ENCODE data around the gene ANKLE1. TPM values are rescaled to one million over a fixed set of nuclear protein-coding genes. Genes with fewer than 3 reads are reported as not detected.

The ANKLE1 gene
- total RNA-seq, 4 donors from 2014 or later, result under 0.01 to 3.0 (median 0.88) TPM

DNA sequence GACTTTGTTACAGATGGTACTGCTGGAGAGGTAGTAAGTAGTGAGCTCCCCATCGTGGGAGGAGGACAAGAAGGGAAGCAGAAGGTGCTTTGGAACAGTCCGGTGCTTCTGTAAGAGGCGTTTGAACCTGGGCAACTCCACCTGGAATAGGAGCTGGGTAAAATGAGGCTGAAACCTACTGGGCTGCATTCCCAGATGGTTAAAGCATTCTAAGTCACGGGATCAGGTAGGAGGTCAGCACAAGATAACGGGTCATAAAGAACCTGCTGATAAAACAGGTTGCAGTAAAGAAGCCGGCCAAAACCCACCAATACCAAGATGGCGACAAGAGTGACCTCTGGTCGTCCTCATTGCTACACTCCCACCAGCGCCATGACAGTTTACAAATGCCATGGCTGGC lies 5.1 kb downstream of the ANKLE1 start:
- peaks cover 0 to 16% (median 7%) of the 10 kb centered on the region in 4 donors for H3K27me3 ChIP-seq
- H3K27ac ChIP-seq (replicated peaks in 1 of 4), result no peak overlapping the region
- intact Hi-C loops (cut with DNase I), result no loop called here
- no peak overlapping the region for H3K4me3 ChIP-seq
- H3K9me3 ChIP-seq, result no peaks in the 10 kb centered on the region
- H3K36me3 ChIP-seq, result no peaks in the 10 kb centered on the region
- DNase-seq (ENCODE audit: extremely low spot score), result no peak
- TF ChIP-seq POLR2A (IDR thresholded peaks at IDR 0.05; ENCODE audit: low read depth), result no peak
- no peak for TF ChIP-seq POLR2AphosphoS5 (IDR thresholded peaks at IDR 0.05)
- TF ChIP-seq, protein P1, sequence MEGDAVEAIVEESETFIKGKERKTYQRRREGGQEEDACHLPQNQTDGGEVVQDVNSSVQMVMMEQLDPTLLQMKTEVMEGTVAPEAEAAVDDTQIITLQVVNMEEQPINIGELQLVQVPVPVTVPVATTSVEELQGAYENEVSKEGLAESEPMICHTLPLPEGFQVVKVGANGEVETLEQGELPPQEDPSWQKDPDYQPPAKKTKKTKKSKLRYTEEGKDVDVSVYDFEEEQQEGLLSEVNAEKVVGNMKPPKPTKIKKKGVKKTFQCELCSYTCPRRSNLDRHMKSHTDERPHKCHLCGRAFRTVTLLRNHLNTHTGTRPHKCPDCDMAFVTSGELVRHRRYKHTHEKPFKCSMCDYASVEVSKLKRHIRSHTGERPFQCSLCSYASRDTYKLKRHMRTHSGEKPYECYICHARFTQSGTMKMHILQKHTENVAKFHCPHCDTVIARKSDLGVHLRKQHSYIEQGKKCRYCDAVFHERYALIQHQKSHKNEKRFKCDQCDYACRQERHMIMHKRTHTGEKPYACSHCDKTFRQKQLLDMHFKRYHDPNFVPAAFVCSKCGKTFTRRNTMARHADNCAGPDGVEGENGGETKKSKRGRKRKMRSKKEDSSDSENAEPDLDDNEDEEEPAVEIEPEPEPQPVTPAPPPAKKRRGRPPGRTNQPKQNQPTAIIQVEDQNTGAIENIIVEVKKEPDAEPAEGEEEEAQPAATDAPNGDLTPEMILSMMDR (IDR thresholded peaks at IDR 0.05), result no peak
- no peak for TF ChIP-seq EP300 (IDR thresholded peaks at IDR 0.05)
- WGBS, result 91% methylated on average over 9 of the region's 9 CpGs
- peaks cover 11 to 23% (median 18%) of the 10 kb centered on the region in 4 donors for H3K4me1 ChIP-seq

DNA sequence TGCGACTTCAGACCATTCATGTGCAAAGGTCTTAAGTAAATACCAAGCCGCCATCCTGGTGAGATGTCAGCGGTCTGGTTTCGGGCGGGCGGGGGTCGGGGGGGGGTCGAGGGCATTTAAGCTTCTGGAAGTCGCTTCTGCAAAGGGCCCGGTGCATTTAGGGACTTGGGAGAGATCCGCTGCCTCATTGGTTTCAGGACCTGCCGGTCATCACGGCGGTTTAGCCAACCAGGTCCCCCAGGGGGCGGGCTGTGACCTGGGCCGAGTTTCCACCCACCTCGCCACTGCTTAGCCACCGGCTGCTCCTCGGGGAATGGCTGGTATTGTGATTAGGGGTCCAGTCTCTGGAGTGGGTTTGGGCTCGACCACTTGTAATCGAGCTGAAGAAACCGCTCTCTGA lies 7.8 kb downstream of the ANKLE1 start:
- H3K27me3 ChIP-seq, result no peaks in the 10 kb centered on the region
- peaks cover 0 to 33% (median 21%) of the 10 kb centered on the region in 4 donors for H3K4me1 ChIP-seq
- DNase-seq (ENCODE audit: extremely low spot score), result peak; percentile 91
- no peaks in the 10 kb centered on the region for H3K9me3 ChIP-seq
- H3K36me3 ChIP-seq, result peaks cover 0 to 8% (median 5%) of the 10 kb centered on the region in 4 donors
- TF ChIP-seq POLR2AphosphoS5 (IDR thresholded peaks at IDR 0.05), result no peak
- TF ChIP-seq EP300 (IDR thresholded peaks at IDR 0.05), result no peak
- TF ChIP-seq, protein P1 (IDR thresholded peaks at IDR 0.05), result no peak
- TF ChIP-seq POLR2A (IDR thresholded peaks at IDR 0.05; ENCODE audit: low read depth), result no peak
- no peak overlapping the region for H3K27ac ChIP-seq (replicated peaks in 1 of 4)
- intact Hi-C loops (cut with DNase I), result no loop called here
- H3K4me3 ChIP-seq, result peak overlapping the region in 1 of 4 donors; percentile 22
- WGBS, result 13% methylated on average over 21 of the region's 22 CpGs

DNA sequence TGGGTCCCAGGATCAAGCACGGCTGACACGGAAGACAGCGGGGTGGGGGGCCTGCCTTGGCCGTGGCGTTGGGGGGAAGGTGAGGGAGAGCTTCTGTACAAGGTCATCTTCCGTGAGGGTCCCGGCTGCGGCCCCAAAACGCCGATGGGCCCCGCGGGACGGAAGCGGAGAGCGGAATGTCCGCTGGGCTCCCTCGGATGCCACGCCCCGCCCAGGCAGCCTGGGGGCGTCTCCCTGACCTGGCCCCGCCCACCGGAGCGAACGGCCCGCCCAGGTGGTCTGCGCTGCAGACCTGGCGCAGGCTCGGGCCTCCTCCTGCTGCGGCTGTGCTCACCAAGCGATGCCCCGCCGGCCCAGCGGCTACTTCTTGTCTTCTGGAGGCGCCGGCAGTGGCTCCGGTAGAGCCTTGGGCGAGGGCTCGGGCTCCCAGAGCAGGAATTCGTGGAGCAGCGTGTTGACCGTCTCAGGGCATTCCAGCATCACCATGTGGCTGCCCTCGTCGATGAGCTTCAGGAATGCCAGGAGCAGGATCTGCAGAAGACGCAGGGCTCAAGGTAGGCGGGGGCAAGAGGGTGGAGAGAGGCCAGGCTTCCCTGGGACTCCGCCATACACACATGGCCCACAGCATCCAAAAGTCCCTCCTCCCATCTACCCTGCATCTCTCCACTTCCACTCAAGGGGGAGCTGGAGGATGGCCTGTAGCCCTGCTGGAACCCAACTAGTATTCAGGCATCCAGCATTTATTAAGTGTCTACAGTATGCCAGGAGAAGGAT lies 10.8 kb downstream of the ANKLE1 start:
- Histone ChIP-seq H3K27ac (replicated peaks in 1 of 4) (peak overlapping the region; percentile 78 to 90 (median 84)), H3K4me3 (peak overlapping the region; percentile 58 to 65 (median 62)), H3K27me3 (no peaks in the 10 kb centered on the region), H3K4me1 (peaks cover 0 to 34% (median 21%) of the 10 kb centered on the region in 4 donors), H3K36me3 (peaks cover 3 to 21% (median 13%) of the 10 kb centered on the region in 4 donors), H3K9me3 (no peaks in the 10 kb centered on the region)
- 0% methylated on average over 21 of the region's 46 CpGs for WGBS
- intact Hi-C loops (cut with DNase I), result loop anchor here (5.0 kb wide), 1 partner anchor 100 kb away; the partner anchor contains the start of gene CCDC194
- TF ChIP-seq POLR2A (IDR thresholded peaks at IDR 0.05; ENCODE audit: low read depth) (no peak), EP300 (IDR thresholded peaks at IDR 0.05) (no peak), POLR2AphosphoS5 (IDR thresholded peaks at IDR 0.05) (peak; percentile 47 to 62)
- TF ChIP-seq, protein P1 (IDR thresholded peaks at IDR 0.05), result peak; percentile 66 to 84 (median 69)
- DNase-seq (ENCODE audit: extremely low spot score), result peak; percentile 92

DNA sequence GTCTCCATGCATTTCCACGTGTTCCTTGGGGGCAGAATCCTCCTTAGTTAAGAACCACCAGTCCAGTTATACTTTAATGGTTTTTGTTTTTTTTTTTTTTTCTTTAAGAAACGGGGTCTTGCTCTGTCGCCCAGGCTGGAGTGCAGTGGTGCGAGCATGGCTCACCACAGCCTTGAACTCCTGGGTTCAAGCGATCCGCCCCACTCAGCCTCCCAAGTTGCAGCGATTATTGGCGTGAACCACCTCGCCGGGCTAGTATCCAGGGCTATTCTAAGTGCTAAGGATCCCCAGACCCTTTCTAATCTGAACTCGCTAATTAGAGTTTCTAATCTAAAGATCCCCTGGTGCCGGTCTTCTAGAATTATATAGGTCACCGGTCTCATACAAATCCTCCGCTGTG lies 11.9 kb downstream of the ANKLE1 start:
- Histone ChIP-seq H3K27ac (replicated peaks in 1 of 4) (no peak overlapping the region), H3K27me3 (no peaks in the 10 kb centered on the region), H3K4me3 (no peak overlapping the region), H3K4me1 (peaks cover 0 to 34% (median 21%) of the 10 kb centered on the region in 4 donors), H3K36me3 (peaks cover 3 to 28% (median 18%) of the 10 kb centered on the region in 4 donors), H3K9me3 (peaks cover 0 to 5% (median 0%) of the 10 kb centered on the region in 4 donors)
- WGBS, result 86% methylated on average over 14 of the region's 14 CpGs
- no peak for DNase-seq (ENCODE audit: extremely low spot score)
- TF ChIP-seq EP300 (IDR thresholded peaks at IDR 0.05) (no peak), POLR2A (IDR thresholded peaks at IDR 0.05; ENCODE audit: low read depth) (no peak), POLR2AphosphoS5 (IDR thresholded peaks at IDR 0.05) (no peak)
- TF ChIP-seq, protein P1 (IDR thresholded peaks at IDR 0.05), result no peak
- intact Hi-C loops (cut with DNase I), result loop anchor here (5.0 kb wide), 1 partner anchor 99 kb away; the partner anchor contains the start of gene CCDC194
